ENCODE measurements around the gene KRT80. TPM values are rescaled to one million over a fixed set of nuclear protein-coding genes. Genes with fewer than 3 reads are reported as not detected.
A peak's percentile ranks its signal among the peaks of the same experiment; 100 is the strongest.

The KRT80 gene
- total RNA-seq, 1 experiment from 2014 or later: 8.8 TPM

DNA sequence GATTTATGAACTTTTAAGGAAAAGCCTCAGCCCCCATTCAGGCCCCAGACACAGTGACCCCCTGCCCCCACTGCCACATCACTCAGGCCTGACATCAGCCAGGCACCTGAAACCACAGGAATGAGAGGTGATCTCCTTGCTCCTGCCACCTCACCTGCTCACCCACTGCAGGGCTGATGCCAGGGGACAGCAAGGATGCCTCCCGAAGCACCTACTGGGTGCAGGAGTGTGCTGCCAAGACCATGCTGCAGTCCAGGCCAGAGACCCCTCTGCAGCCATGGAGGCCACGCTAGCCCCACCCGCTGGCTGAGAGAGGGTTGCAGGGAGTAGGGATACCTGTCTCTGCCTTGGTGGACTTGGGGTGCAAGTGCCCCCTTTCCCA is 22.6 kb upstream of the KRT80 start:
- ChIA-PET CTCF (interaction anchor here (0.9 to 3.8 kb wide), 5 partner anchors 14 to 66 kb away, joined by 3 to 24 read pairs (median 4); partner anchors contain the start of gene KRT80), POLR2A (interaction anchor here (2.1 kb wide), 1 partner anchor 65 kb away, joined by 12 read pairs; no protein-coding TSS in a partner anchor), RAD21 (ENCODE audit: low non-redundant PET in 1 of 2, low total read pairs in 2 of 2, uncharacterized antibody in 2 of 2, unreplicated experiment in 2 of 2) (interaction anchor here in 1 of 2 experiments (1.8 kb wide), 1 partner anchor 57 kb away, joined by 5 read pairs; no protein-coding TSS in a partner anchor)
- no peaks in the 10 kb centered on the region for H3K9me2 ChIP-seq (ENCODE audit: insufficient read depth)
- no peak for TF ChIP-seq POLR2A (IDR thresholded peaks at IDR 0.05; ENCODE audit: borderline replicate concordance, extremely low read depth, insufficient read depth, insufficient read length)
- TF ChIP-seq SRF (IDR thresholded peaks at IDR 0.05; ENCODE audit: low read depth): no peak
- peak in 2 of 3 experiments; percentile 31 to 51; a peak in 3 of 6 replicates for TF ChIP-seq CTCF (IDR thresholded peaks at IDR 0.05 in 2 of 3, conservative IDR thresholded peaks at IDR 0.05 in 1 of 3; ENCODE audit: borderline replicate concordance in 1 of 3, insufficient read depth in 1 of 3, low read depth in 2 of 3, low read length in 2 of 3)
- TF ChIP-seq FOSL1 (IDR thresholded peaks at IDR 0.05; ENCODE audit: low read depth): no peak
- no peak for TF ChIP-seq JUND (IDR thresholded peaks at IDR 0.05)
- 0 out of 2 replicates have a peak, but pooled peaks have one; percentile 15 for TF ChIP-seq POLR2AphosphoS5 (IDR thresholded peaks at IDR 0.05; ENCODE audit: low read depth, low read length)
- H2AFZ ChIP-seq (ENCODE audit: low read depth, low read length, poor library complexity, severe bottlenecking): no peak overlapping the region
- no peak overlapping the region for H3K4me3 ChIP-seq (replicated peaks in 1 of 2; ENCODE audit: low read depth in 1 of 2, low read length in 2 of 2)
- H3K27me3 ChIP-seq (ENCODE audit: insufficient read depth, low read length): peaks cover 3% of the 10 kb centered on the region; the same call in 1 of the 2 replicates
- no peak overlapping the region for H3K27ac ChIP-seq (ENCODE audit: low read depth, low read length)
- no peak for DNase-seq (ENCODE audit: low read depth, low spot score)
- peak overlapping the region; percentile 47 for H3K9ac ChIP-seq (ENCODE audit: low read length)
- H3K9me3 ChIP-seq (ENCODE audit: control insufficient read depth in 1 of 2, insufficient read depth in 1 of 2, low read depth in 1 of 2, low read length in 2 of 2): no peaks in the 10 kb centered on the region
- no peaks in the 10 kb centered on the region for H4K20me1 ChIP-seq (ENCODE audit: insufficient read depth)
- H3K36me3 ChIP-seq (ENCODE audit: control insufficient read depth in 1 of 2, insufficient read depth in 2 of 2, low read length in 2 of 2): no peaks in the 10 kb centered on the region
- peak; percentile 18; the same call in 1 of the 2 replicates for ATAC-seq
- H3K4me2 ChIP-seq (ENCODE audit: low read length): peak overlapping the region; percentile 63
- BruUV-seq (replicated peaks): no TSS peak
- peaks cover 51 to 77% of the 10 kb centered on the region in 2 experiments for H3K4me1 ChIP-seq (ENCODE audit: control insufficient read depth in 1 of 2, insufficient read depth in 2 of 2, low read length in 2 of 2)
- intact Hi-C loops (cut with micrococcal nuclease): loop anchor here (2.0 to 5.0 kb wide), 2 partner anchors 66 to 658 kb away; no protein-coding TSS in a partner anchor
- H3K79me2 ChIP-seq (ENCODE audit: insufficient read depth, low read length): no peaks in the 10 kb centered on the region
